NT2/D1 (cell line): ENCODE results near the gene CLMP.

Source experiments
- DNase-seq: peaks from one replicate; pipeline ENCODE4 v3.0.0-alpha.2; 2011; ENCODE audit warnings: low read depth, low spot score
- H3K27me3 ChIP-seq: 2 replicates; pipeline ENCODE4 v1.6.0; 2011; ENCODE audit warnings: mild to moderate bottlenecking; ENCODE audit not compliant: insufficient read length, insufficient read depth
- H3K36me3 ChIP-seq: 2 replicates; pipeline ENCODE4 v1.6.1; 2011; ENCODE audit warnings: mild to moderate bottlenecking, low read length, mixed read lengths; ENCODE audit not compliant: insufficient read depth, insufficient read length
- H3K4me1 ChIP-seq: 2 replicates; pipeline ENCODE4 v1.5.1; 2011; ENCODE audit not compliant: insufficient read depth, insufficient read length
- H3K4me3 ChIP-seq: 2 replicates; pipeline ENCODE4 v1.5.1; 2011; ENCODE audit warnings: low read depth; ENCODE audit not compliant: insufficient read length
- H3K9ac ChIP-seq: 2 replicates; pipeline ENCODE4 v1.6.0; 2011; ENCODE audit warnings: low read depth; ENCODE audit not compliant: insufficient read length
- H3K9me3 ChIP-seq: 2 replicates; pipeline ENCODE4 v1.5.1; 2011; ENCODE audit warnings: mild to moderate bottlenecking, low read length; ENCODE audit not compliant: insufficient read depth
- SUZ12 ChIP-seq: IDR thresholded peaks from 2 replicates; pipeline ENCODE4 v1.6.1; 2011; ENCODE audit not compliant: insufficient read length, insufficient read depth; ENCODE audit errors: extremely low read depth
- YY1 ChIP-seq: IDR thresholded peaks from 2 replicates; pipeline ENCODE4 v1.6.1; 2011; ENCODE audit not compliant: insufficient read length, insufficient read depth
- ZNF274 ChIP-seq: IDR thresholded peaks from 2 replicates; pipeline ENCODE4 v1.6.1; 2011; ENCODE audit warnings: mild to moderate bottlenecking, low read depth, low read length

Gene CLMP

GRCh38 chr11:123214940-123215339, 19.9 kb upstream of the CLMP start:
- no peak for DNase-seq
- Histone ChIP-seq H3K9ac (no peak overlapping the region), H3K4me1 (no peaks in the 10 kb centered on the region), H3K4me3 (no peak overlapping the region), H3K9me3 (no peaks in the 10 kb centered on the region), H3K27me3 (no peaks in the 10 kb centered on the region), H3K36me3 (no peaks in the 10 kb centered on the region)
- no peak for TF ChIP-seq SUZ12

GRCh38 chr11:123214396-123214795, 19.3 kb upstream of the CLMP start:
- Histone ChIP-seq H3K27me3 (no peaks in the 10 kb centered on the region), H3K4me3 (no peak overlapping the region), H3K36me3 (no peaks in the 10 kb centered on the region), H3K9me3 (no peaks in the 10 kb centered on the region), H3K4me1 (no peaks in the 10 kb centered on the region), H3K9ac (no peak overlapping the region)
- no peak for DNase-seq
- TF ChIP-seq YY1: no peak
- no peak for TF ChIP-seq ZNF274
- no peak for TF ChIP-seq SUZ12

- TF ChIP-seq YY1: no peak
- no peak for TF ChIP-seq SUZ12
- no peak for TF ChIP-seq ZNF274
- no peaks in the 10 kb centered on the region for H3K9me3 ChIP-seq
- H3K4me3 ChIP-seq: no peak overlapping the region
- no peak for DNase-seq
- H3K4me1 ChIP-seq: no peaks in the 10 kb centered on the region
- H3K36me3 ChIP-seq: no peaks in the 10 kb centered on the region
- no peak overlapping the region for H3K9ac ChIP-seq
- no peaks in the 10 kb centered on the region for H3K27me3 ChIP-seq
These were observed 18.3 kb upstream of the CLMP start for GRCh38 chr11:123213307-123213771.

GRCh38 chr11:123212406-123212805, 17.4 kb upstream of the CLMP start:
- H3K9me3 ChIP-seq: no peaks in the 10 kb centered on the region
- no peaks in the 10 kb centered on the region for H3K4me1 ChIP-seq
- no peak overlapping the region for H3K9ac ChIP-seq
- no peaks in the 10 kb centered on the region for H3K36me3 ChIP-seq
- no peak for DNase-seq
- H3K4me3 ChIP-seq: no peak overlapping the region
- no peaks in the 10 kb centered on the region for H3K27me3 ChIP-seq
- no peak for TF ChIP-seq SUZ12
- TF ChIP-seq ZNF274: no peak
- TF ChIP-seq YY1: no peak

- Histone ChIP-seq H3K36me3 (no peaks in the 10 kb centered on the region), H3K9ac (no peak overlapping the region), H3K9me3 (no peaks in the 10 kb centered on the region), H3K4me3 (no peak overlapping the region), H3K27me3 (no peaks in the 10 kb centered on the region), H3K4me1 (no peaks in the 10 kb centered on the region)
- no peak for DNase-seq
- TF ChIP-seq ZNF274: no peak
These were observed 16.9 kb upstream of the CLMP start for GRCh38 chr11:123211981-123212380.

GRCh38 chr11:123211149-123211852, 16.3 kb upstream of the CLMP start:
- H3K4me1 ChIP-seq: no peaks in the 10 kb centered on the region
- H3K27me3 ChIP-seq: no peaks in the 10 kb centered on the region
- TF ChIP-seq YY1 (no peak), SUZ12 (no peak), ZNF274 (no peak)
- no peaks in the 10 kb centered on the region for H3K36me3 ChIP-seq
- no peak overlapping the region for H3K4me3 ChIP-seq
- no peaks in the 10 kb centered on the region for H3K9me3 ChIP-seq
- no peak for DNase-seq
- peak overlapping the region; percentile 56 for H3K9ac ChIP-seq

GRCh38 chr11:123209591-123209990, 14.5 kb upstream of the CLMP start:
- H3K9me3 ChIP-seq: no peaks in the 10 kb centered on the region
- H3K9ac ChIP-seq: no peak overlapping the region
- no peaks in the 10 kb centered on the region for H3K4me1 ChIP-seq
- DNase-seq: no peak
- H3K36me3 ChIP-seq: no peaks in the 10 kb centered on the region
- H3K4me3 ChIP-seq: no peak overlapping the region
- no peak for TF ChIP-seq YY1
- TF ChIP-seq SUZ12: no peak
- TF ChIP-seq ZNF274: no peak
- H3K27me3 ChIP-seq: no peaks in the 10 kb centered on the region
